Tibial nerve (tissue), 4 donors: ENCODE measurements around the gene MEF2A. TPM values are rescaled to one million over a fixed set of nuclear protein-coding genes. Genes with fewer than 3 reads are reported as not detected.

Experiments
- DNase-seq, 2 donors: peaks; one replicate each; pipeline ENCODE4 v3.0.0-alpha.2; 2019; ENCODE audit warnings: low spot score in 2 of 2
- H3K27ac ChIP-seq, 4 donors: fragments of 200-600 bp; sonication (generic) in 3 of 4; one replicate each; pipeline ENCODE4 v1.5.1; 2017 to 2019; ENCODE audit warnings: mild to moderate bottlenecking in 1 of 4
- H3K27me3 ChIP-seq, 2 donors: fragments of 200-600 bp; sonication (generic) in 1 of 2; one replicate each; pipeline versions ENCODE4 v1.5.1 to v1.6.0; 2017 to 2019
- H3K36me3 ChIP-seq, 3 donors: fragments of 200-600 bp; sonication (generic); one replicate each; pipeline ENCODE4 v1.5.1; 2018 to 2019
- H3K4me1 ChIP-seq, 4 donors: fragments of 200-600 bp; sonication (generic) in 3 of 4; one replicate each; pipeline ENCODE4 v1.5.1; 2017 to 2019
- H3K4me3 ChIP-seq, 4 donors: fragments of 200-600 bp; sonication (generic) in 3 of 4; one replicate each; pipeline ENCODE4 v1.5.1; 2017 to 2019; ENCODE audit warnings: mild to moderate bottlenecking in 1 of 4, moderate library complexity in 1 of 4
- H3K9me3 ChIP-seq, 4 donors: fragments of 200-600 bp; sonication (generic) in 3 of 4; one replicate each; pipeline ENCODE4 v1.5.1; 2017 to 2019
- CTCF ChIP-seq, 5 experiments: fragments of 200-600 bp in 3 of 5; fragments of 450-650 bp in 2 of 5; sonication (generic) in 3 of 5; IDR thresholded peaks; one replicate each; pipeline ENCODE4 v1.5.1; 2016 to 2019; ENCODE audit warnings: antibody characterized with exemption in 5 of 5, mild to moderate bottlenecking in 3 of 5, moderate library complexity in 2 of 5
- EP300 ChIP-seq, 2 donors: sonication (generic); formaldehyde crosslinking; IDR thresholded peaks; one replicate each; pipeline ENCODE4 v1.6.1; 2017; ENCODE audit warnings: antibody characterized with exemption in 2 of 2, mild to moderate bottlenecking in 1 of 2
- POLR2A ChIP-seq, 2 donors: fragments of 450-650 bp; IDR thresholded peaks; one replicate each; pipeline ENCODE4 v1.6.1; 2017; ENCODE audit warnings: antibody characterized with exemption in 2 of 2, mild to moderate bottlenecking in 2 of 2, moderate library complexity in 2 of 2
- WGBS, 2 donors: methylation state at CpG; one replicate each; pipeline ENCODE4 v1.1.5; 2018; 5-methylcytosine and 5-hydroxymethylcytosine counted together
- total RNA-seq, 4 donors: library from RNA; depleted of rRNA; stranded (reverse); fragments of >200 nt; gene quantifications; one replicate each; pipeline ENCODE4 v1.1.0, GENCODE V29; 2016

MEF2A gene
- total RNA-seq, 4 donors from 2014 or later = 45.5 to 66.3 (median 55.8) TPM

GRCh38 chr15:99671926-99672635, 106.3 kb downstream of the MEF2A start:
- Histone ChIP-seq H3K36me3 (peaks cover 0 to 39% (median 0%) of the 10 kb centered on the region in 3 donors), H3K4me1 (peaks cover 0 to 6% (median 0%) of the 10 kb centered on the region in 4 donors), H3K9me3 (no peaks in the 10 kb centered on the region), H3K27ac (no peak overlapping the region), H3K4me3 (no peak overlapping the region), H3K27me3 (no peaks in the 10 kb centered on the region)
- TF ChIP-seq CTCF (IDR thresholded peaks at IDR 0.05) = no peak
- TF ChIP-seq POLR2A (IDR thresholded peaks at IDR 0.05) = no peak
- no peak for TF ChIP-seq EP300 (IDR thresholded peaks at IDR 0.05)
- no peak for DNase-seq
- WGBS, 2 donors = 81 to 86% methylated on average over 2 of the region's 2 CpGs

GRCh38 chr15:99673111-99673510, 107.3 kb downstream of the MEF2A start:
- H3K36me3 ChIP-seq = peaks cover 0 to 45% (median 0%) of the 10 kb centered on the region in 3 donors
- no peak overlapping the region for H3K27ac ChIP-seq
- no peaks in the 10 kb centered on the region for H3K9me3 ChIP-seq
- TF ChIP-seq EP300 (IDR thresholded peaks at IDR 0.05) = no peak
- TF ChIP-seq CTCF (IDR thresholded peaks at IDR 0.05) = no peak
- TF ChIP-seq POLR2A (IDR thresholded peaks at IDR 0.05) = no peak
- no peaks in the 10 kb centered on the region for H3K27me3 ChIP-seq
- WGBS, 2 donors = 95 to 100% methylated on average over 1 of the region's 1 CpG
- H3K4me1 ChIP-seq = peaks cover 0 to 9% (median 0%) of the 10 kb centered on the region in 4 donors
- DNase-seq = no peak
- H3K4me3 ChIP-seq = no peak overlapping the region

- H3K4me3 ChIP-seq = no peak overlapping the region
- peaks cover 0 to 6% (median 0%) of the 10 kb centered on the region in 4 donors for H3K4me1 ChIP-seq
- 76 to 85% methylated on average over 2 of the region's 2 CpGs for WGBS, 2 donors
- H3K9me3 ChIP-seq = no peaks in the 10 kb centered on the region
- no peak overlapping the region for H3K27ac ChIP-seq
- TF ChIP-seq POLR2A (IDR thresholded peaks at IDR 0.05) (no peak), EP300 (IDR thresholded peaks at IDR 0.05) (no peak), CTCF (IDR thresholded peaks at IDR 0.05) (no peak)
- H3K27me3 ChIP-seq = no peaks in the 10 kb centered on the region
- peaks cover 0 to 56% (median 0%) of the 10 kb centered on the region in 3 donors for H3K36me3 ChIP-seq
- DNase-seq = no peak
Observed at GRCh38 chr15:99674279-99674678, 108.5 kb downstream of the MEF2A start.

- no peaks in the 10 kb centered on the region for H3K27me3 ChIP-seq
- H3K4me1 ChIP-seq = peaks cover 0 to 6% (median 0%) of the 10 kb centered on the region in 4 donors
- 69 to 75% methylated on average over 4 of the region's 4 CpGs for WGBS, 2 donors
- TF ChIP-seq CTCF (IDR thresholded peaks at IDR 0.05) = no peak
- TF ChIP-seq EP300 (IDR thresholded peaks at IDR 0.05) = no peak
- TF ChIP-seq POLR2A (IDR thresholded peaks at IDR 0.05) = no peak
- H3K4me3 ChIP-seq = no peak overlapping the region
- H3K27ac ChIP-seq = no peak overlapping the region
- no peak for DNase-seq
- no peaks in the 10 kb centered on the region for H3K9me3 ChIP-seq
- peaks cover 0 to 52% (median 0%) of the 10 kb centered on the region in 3 donors for H3K36me3 ChIP-seq
Observed at GRCh38 chr15:99677540-99678134, 111.9 kb downstream of the MEF2A start.

- H3K4me3 ChIP-seq = no peak overlapping the region
- DNase-seq = no peak
- H3K27ac ChIP-seq = no peak overlapping the region
- H3K9me3 ChIP-seq = peaks cover 0 to 8% (median 0%) of the 10 kb centered on the region in 4 donors
- TF ChIP-seq CTCF (IDR thresholded peaks at IDR 0.05) (no peak), EP300 (IDR thresholded peaks at IDR 0.05) (no peak), POLR2A (IDR thresholded peaks at IDR 0.05) (no peak)
- peaks cover 0 to 57% (median 0%) of the 10 kb centered on the region in 3 donors for H3K36me3 ChIP-seq
- H3K4me1 ChIP-seq = peaks cover 0 to 6% (median 0%) of the 10 kb centered on the region in 4 donors
- no peaks in the 10 kb centered on the region for H3K27me3 ChIP-seq
Observed at GRCh38 chr15:99680276-99680675, 114.5 kb downstream of the MEF2A start.
